ENCODE measurements around the gene CYP4V2.
"Not testable (repeated sequence)": the region's sequence is repeated elsewhere in the genome, so short reads cannot be mapped to it uniquely, and the experiment has no call there.

CYP4V2 gene

DNA sequence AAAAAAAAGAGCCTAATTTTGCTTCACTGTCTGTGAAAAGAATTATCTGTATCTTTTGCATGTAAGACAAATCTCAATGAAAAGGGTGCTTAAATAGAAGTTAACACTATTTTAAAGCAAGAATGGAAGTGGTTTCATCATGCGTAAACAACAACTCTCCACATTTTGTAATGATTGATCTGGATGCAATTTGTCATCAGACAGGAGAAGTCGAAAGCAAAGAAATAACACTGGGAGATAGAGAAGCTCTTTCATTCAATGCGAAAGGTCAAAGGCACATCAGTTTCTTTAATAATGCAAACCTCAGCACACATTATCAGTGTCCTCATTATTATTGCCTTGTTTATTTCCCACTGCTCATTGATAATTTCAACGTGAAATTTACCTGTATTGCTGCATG lies 44.8 kb downstream of the CYP4V2 start:
- no peak for DNase-seq

DNA sequence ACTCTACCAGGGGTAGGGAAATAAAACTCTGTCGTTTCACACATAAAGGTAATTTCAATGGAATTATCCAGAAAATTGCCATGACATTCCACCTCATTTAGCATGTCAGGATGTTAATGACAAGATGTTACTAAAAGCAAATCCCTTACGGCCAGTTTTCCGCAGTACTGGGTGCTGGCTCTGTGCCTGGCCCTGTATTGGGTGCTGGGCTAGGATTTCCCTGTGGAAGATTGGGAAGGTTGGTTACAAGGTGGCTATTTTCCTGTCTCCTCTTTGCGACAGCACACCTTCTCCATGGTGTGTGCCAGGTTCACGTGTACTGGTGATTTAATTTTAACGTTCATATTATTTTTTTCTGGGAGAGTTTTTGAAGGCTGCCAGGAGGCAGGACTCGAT lies 49.1 kb downstream of the CYP4V2 start:
- no peak for DNase-seq

DNA sequence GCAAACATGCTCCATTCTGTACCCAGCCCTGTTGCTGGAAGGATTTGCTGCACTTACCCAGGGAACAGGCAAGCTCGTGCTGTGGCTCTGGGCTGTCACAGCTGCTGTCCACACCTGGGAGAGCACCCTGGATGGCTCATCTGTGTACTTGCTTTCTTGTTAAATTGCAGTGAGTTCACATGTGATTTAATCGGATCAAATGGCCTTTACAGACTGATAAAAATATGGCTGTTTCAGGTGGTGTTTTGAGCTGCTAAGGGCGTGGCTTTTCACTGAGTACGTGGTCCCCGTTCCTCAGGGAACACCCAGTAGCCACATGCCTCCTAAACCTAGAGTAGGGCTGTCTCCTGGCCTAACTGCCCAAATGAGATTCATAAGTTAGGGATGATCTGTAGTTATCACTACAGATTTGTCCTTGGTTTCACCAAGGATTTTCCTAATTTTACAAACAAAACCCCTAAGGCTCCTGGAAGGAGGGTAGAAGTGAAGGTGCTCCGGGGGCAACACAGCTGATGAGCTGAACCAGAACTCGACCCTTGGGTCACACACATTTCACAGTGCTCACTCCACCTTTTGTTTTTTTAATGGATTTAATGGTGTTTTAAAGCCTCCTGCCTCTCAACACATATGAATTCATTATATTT lies 49.6 kb downstream of the CYP4V2 start:
- no peak for DNase-seq

DNA sequence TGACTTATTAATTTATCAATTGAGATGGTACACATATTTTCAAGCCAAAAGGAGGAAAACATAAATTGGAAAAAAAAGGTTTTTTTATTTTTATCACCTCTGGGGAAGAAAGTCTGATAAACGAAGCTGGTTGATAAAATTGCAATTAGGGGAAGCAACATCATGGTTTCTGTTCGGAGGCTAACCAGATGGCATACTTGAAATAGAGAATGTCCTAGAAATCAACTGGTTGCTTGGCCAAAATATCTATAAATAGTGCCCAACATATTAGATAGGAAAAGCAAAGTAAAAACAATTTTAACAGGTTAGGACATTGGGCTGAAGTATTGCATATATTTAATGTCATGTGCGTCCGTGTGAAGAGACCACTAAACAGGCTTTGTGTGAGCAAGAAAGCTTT lies 50.2 kb downstream of the CYP4V2 start:
- no peak for DNase-seq

DNA sequence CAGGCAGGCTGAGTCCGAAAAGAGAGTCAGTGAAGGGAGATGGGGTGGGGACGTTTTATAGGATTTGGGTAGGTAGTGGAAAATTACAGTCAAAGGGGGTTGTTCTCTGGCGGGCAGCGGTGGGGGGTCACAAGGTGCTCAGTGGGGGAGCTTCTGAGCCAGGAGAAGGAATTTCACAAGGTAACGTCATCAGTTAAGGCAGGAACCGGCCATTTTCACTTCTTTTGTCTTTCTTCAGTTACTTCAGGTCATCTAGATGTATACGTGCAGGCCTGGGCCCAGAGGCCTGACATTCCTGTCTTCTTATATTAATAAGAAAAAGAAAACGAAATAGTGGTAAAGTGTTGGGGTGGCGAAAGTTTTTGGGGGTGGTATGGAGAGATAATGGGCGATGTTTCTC lies 50.7 kb downstream of the CYP4V2 start:
- DNase-seq, result not testable (repeated sequence)

DNA sequence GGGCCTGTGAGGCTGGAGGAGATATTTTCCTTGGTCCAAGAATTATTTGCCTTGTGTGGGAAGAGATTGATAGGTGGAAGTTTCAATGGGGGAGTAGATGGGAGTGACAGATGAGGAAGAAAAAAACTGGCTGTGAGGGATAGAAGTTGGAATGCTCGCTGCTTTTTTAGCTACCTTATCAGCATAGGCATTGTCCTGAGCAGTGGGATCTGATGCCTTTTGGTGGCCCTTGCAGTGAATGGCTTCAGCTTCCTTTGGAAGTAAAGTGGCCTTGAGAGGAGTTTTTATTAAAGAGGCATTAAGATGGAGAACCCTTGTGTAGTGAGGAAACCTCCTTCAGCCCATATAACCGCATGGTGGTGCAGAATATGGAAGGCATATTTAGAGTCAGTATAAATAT lies 52.0 kb downstream of the CYP4V2 start:
- DNase-seq, result no peak

DNA sequence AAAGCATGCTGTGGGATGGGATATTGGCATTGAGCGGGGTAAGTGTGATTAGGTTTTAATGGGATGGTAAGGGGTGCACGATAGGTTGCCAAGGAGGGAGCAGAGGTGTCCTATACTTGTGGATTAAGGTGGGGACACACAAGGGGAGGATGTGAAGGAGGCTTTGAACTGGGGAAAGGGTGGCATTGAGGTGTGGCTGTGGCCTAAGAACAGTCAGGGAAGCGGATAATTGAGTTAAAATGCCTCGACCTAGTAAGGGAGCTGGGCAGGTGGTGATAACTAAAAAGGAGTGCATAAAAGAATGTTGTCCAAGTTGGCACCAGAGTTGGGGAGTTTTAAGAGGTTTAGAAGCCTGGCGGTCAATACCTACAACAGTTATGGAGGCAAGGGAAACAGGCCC lies 53.5 kb downstream of the CYP4V2 start:
- no peak for DNase-seq

DNA sequence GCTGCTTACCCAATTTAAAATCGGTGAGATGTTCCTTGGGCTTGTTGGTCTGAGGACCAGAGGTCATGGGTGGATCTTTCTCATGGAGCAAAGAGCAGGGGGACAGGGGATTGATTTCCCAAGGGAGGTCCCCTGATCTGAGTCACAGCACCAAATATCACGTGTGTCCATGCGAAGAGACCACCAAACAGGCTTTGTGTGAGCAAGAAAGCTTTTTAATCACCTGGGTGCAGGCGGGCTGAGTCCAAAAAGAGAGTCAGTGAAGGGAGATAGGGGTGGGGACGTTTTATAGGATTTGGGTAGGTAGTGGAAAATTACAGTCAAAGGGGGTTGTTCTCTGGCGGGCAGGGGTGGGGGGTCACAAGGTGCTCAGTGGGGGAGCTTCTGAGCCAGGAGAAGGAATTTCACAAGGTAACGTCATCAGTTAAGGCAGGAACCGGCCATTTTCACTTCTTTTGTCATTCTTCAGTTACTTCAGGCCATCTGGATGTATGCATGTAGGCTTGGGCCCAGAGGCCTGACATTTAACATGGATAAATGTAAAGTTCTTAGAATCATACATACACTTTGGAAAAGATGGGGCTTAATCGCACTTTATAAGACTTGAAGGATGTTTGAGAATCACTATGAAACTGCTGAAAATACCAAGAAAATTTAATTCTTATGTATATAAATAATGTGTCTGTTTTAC lies 55.8 kb downstream of the CYP4V2 start:
- not testable (repeated sequence) for DNase-seq

DNA sequence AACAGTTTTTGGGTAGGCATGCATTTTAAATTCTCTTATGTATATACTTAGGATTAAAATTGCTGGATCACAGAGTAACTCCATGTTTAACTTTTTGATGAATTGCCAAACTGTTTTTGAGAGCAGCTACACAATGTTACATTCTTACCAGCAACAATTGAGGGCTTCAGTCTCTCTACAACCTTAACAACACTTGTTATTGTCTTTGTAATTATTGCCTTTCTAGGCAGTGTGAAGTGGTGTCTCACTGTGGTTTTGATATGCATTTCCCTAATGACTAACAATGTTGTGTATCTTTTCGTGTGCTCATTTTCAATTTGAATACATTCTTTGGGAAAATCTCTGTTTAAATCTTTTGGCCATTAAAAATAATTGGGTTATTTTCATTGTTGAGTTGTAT lies 57.3 kb downstream of the CYP4V2 start:
- DNase-seq, result no peak

DNA sequence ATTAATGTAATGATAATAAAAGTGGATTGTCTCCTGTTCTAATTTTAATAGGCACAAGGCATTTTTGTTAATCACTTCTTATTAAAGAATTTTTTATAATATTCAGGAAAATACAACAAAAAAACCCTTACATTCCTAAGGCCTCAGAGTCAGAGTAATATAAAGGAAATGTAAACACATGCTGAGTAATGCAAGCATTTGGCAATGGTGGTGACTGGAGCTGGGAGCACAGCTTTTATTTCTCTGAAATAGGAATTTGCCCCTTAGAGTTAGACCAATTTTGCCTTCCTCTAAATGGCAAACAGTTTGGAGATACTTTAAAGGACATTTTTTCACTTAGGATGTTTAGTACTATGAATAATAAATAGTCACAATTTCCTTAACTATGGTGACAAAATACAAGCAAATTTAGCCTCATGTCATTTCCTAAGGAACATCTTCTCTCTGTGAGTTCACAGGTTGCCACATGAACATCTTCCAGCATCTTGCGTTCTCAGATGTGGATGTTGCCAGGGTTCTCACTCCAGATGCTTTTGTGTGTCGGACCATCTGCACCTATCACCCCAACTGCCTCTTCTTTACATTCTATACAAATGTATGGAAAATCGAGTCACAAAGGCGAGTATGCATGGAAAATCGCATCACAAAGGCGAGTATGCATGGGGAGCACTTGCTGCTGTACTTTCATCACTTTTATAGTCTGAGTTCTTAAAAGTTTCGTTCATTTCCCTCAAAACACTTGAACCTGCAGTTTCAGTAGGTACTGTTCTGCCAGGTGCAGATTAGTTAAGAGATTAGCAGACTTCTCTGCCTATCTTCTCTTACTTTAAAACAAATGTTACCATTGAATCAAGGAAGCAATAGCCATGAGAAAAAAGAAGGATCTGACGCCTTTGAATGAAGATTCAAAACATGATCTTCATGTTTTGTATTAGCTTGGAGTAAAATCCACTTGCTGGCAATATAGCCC lies 58.7 kb downstream of the CYP4V2 start:
- DNase-seq, result no peak

DNA sequence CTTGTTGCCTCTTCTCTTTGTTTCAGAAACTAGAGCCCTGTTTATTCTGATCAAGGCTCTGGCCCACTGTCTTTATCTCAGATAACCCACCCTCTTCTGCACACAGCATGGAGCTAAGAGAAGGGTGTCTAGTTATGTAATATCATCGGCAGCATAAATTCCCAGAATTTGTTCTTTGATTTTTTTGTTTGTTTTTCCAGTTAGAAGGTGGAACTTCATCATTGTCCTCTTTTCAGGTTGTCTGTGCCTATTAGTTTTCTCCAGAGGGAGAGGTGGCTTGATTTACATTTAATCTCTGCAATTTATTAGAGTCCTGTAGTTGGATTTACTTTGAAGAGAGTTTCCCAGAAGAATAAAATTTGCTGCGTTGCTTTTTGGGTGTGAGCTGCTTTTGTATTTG lies 59.4 kb downstream of the CYP4V2 start:
- DNase-seq, result no peak

DNA sequence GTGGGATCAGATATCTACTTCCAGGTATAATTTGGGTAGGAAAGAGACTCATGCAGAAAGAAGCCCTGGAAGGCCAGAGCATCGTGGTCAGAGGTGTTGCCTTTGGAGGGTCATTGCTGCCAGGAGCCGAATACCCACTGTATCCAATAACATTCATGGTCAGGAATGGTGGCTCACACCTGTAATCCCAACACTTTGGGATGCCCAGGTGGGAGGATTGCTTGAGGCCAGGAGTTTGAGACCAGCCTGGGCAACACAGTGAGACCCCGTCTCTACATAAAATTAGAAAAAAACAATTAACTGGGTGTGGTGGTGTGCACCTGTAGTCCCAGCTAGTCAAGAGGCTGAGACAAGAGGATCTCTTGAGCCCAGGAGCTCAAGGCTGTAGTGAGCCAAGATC lies 63.8 kb downstream of the CYP4V2 start:
- DNase-seq, result no peak

DNA sequence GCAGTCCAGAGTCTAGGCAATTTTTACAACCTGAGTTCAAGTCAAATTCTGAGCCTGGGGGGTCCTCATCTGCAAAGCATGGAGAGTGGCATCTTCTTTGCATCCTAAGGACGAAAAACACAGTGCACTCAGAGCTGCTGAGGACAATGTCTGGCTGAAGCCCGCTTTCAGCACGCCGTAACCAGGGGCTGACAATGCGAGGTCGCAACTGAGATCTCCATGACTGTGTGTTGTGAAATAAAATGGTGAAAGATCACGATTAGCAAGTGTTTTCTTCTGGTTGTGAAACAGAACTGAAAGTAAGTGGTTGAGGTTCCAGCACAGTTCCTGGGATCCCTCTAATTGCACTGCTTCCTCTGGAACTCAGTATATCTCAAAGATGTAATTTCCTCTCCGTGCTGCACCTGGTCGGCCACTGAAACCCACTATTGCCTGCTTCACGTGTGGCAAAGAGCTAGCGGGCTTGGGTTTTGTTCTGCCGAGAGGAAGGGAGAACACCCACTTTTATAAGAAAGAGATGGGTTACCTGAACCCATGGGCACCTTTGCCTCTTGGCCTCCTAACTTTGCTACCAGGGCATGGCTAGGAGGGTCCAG lies 66.9 kb downstream of the CYP4V2 start:
- DNase-seq, result no peak

DNA sequence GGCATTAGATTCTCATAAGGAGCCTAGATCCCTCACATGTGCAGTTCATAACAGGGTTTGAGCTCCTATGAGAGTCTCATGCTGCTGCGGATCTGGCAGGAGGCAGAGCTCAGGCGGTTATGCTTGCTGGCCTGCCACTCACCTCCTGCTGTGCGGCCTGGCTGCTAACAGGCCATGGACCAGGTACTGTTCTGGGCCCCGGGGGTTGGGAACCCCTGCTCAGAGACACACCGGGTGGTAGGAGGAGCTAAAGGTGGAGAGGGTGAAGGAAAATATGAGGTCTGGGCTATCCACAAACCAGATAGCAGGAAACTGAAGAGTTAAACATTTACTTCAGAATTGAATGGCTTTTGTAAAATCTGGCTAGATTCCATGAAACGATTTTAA lies 68.7 kb downstream of the CYP4V2 start:
- no peak for DNase-seq

Data from NCI-H1105 (cell line).